Lower lobe of right lung (tissue), 2 donors: ENCODE results near the gene ANP32B. TPM values are rescaled to one million over a fixed set of nuclear protein-coding genes. Genes with fewer than 3 reads are reported as not detected.

Experiments
- ATAC-seq, 2 donors: fragments of 200-7000 bp; cut with Tn5 transposase; one replicate each; pipeline ENCODE4 v1.9.1; 2020 to 2022; ENCODE audit warnings: mild to moderate bottlenecking in 2 of 2, moderate library complexity in 2 of 2
- DNase-seq: peaks from one replicate; pipeline ENCODE4 v3.0.0-alpha.2; 2020
- H3K27ac ChIP-seq: fragments of 200-600 bp; one replicate; pipeline ENCODE4 v1.8.0; 2022
- H3K27me3 ChIP-seq: fragments of 200-600 bp; one replicate; pipeline ENCODE4 v1.8.0; 2022; ENCODE audit warnings: low read depth
- H3K36me3 ChIP-seq: fragments of 200-600 bp; one replicate; pipeline ENCODE4 v1.8.0; 2022; ENCODE audit warnings: mild to moderate bottlenecking
- H3K4me1 ChIP-seq: fragments of 200-600 bp; one replicate; pipeline ENCODE4 v1.8.0; 2022
- H3K4me3 ChIP-seq: fragments of 200-600 bp; one replicate; pipeline ENCODE4 v1.8.0; 2022; ENCODE audit warnings: mild to moderate bottlenecking
- H3K9me3 ChIP-seq: fragments of 200-600 bp; one replicate; pipeline ENCODE4 v1.8.0; 2022
- CTCF ChIP-seq: fragments of 200-600 bp; IDR thresholded peaks from one replicate; pipeline ENCODE4 v1.8.0; 2022; ENCODE audit warnings: antibody characterized with exemption, mild to moderate bottlenecking
- intact Hi-C: fragments of 100-400 bp; cut with DNase I; formaldehyde crosslinking; loops from one replicate; pipeline ENCODE4 v1.11.0; 2022
- total RNA-seq: library from RNA; stranded (reverse); fragmentation: NEBNext Ultra II Directional; extraction: Animal tissue kit (Norgen Biotek cat#: 25700); gene quantifications from one replicate; pipeline ENCODE4 v1.2.1, GENCODE V29; 2021
- donor health status: DM: no; HTN: yes; CAD: no; lungs with severe emphysema.

The ANP32B gene
- total RNA-seq, 1 donor from 2014 or later = 120 TPM

GRCh38 chr9:98031169-98031568 is 48.0 kb downstream of the ANP32B start:
- Histone ChIP-seq H3K4me1 (no peaks in the 10 kb centered on the region), H3K4me3 (no peak overlapping the region), H3K27me3 (no peaks in the 10 kb centered on the region), H3K36me3 (no peaks in the 10 kb centered on the region), H3K9me3 (no peaks in the 10 kb centered on the region), H3K27ac (no peak overlapping the region)
- DNase-seq (no peak), ATAC-seq (no peak)
- intact Hi-C loops = loop anchor here (10.0 kb wide), 1 partner anchor 106 kb away; the partner anchor contains the start of gene TRMO
- TF ChIP-seq CTCF = no peak

- DNase-seq (no peak), ATAC-seq (no peak)
- H3K27ac ChIP-seq = no peak overlapping the region
- no peaks in the 10 kb centered on the region for H3K36me3 ChIP-seq
- peaks cover 2% of the 10 kb centered on the region for H3K4me1 ChIP-seq
- H3K9me3 ChIP-seq = no peaks in the 10 kb centered on the region
- intact Hi-C loops = loop anchor here (10.0 kb wide), 1 partner anchor 107 kb away; the partner anchor contains the start of gene TRMO
- no peak for TF ChIP-seq CTCF
- no peaks in the 10 kb centered on the region for H3K27me3 ChIP-seq
- no peak overlapping the region for H3K4me3 ChIP-seq
These were observed 48.8 kb downstream of the ANP32B start for GRCh38 chr9:98031935-98032334.

- no peaks in the 10 kb centered on the region for H3K27me3 ChIP-seq
- H3K36me3 ChIP-seq = no peaks in the 10 kb centered on the region
- no peak overlapping the region for H3K27ac ChIP-seq
- DNase-seq (peak; percentile 84), ATAC-seq (peak; percentile 90 to 94)
- H3K4me3 ChIP-seq = no peak overlapping the region
- intact Hi-C loops = loop anchor here (10.0 kb wide), 1 partner anchor 110 kb away; the partner anchor contains the start of gene TRMO
- peak; percentile 86 for TF ChIP-seq CTCF
- H3K4me1 ChIP-seq = peaks cover 13% of the 10 kb centered on the region
- no peaks in the 10 kb centered on the region for H3K9me3 ChIP-seq
These were observed 51.7 kb downstream of the ANP32B start for GRCh38 chr9:98034593-98035546.

- intact Hi-C loops = loop anchor here (10.0 kb wide), 1 partner anchor 113 kb away; the partner anchor contains the start of gene TRMO
- TF ChIP-seq CTCF = no peak
- no peaks in the 10 kb centered on the region for H3K36me3 ChIP-seq
- H3K27ac ChIP-seq = peak overlapping the region; percentile 25
- peaks cover 13% of the 10 kb centered on the region for H3K4me1 ChIP-seq
- H3K27me3 ChIP-seq = no peaks in the 10 kb centered on the region
- H3K4me3 ChIP-seq = no peak overlapping the region
- DNase-seq = peak; percentile 56
- peak; percentile 68 to 81 for ATAC-seq
- no peaks in the 10 kb centered on the region for H3K9me3 ChIP-seq
These were observed 54.2 kb downstream of the ANP32B start for GRCh38 chr9:98037357-98037756.

GRCh38 chr9:98038958-98039357 is 55.8 kb downstream of the ANP32B start:
- intact Hi-C loops = loop anchor here (10.0 kb wide), 1 partner anchor 114 kb away; the partner anchor contains the start of gene TRMO

More at GRCh38 chr9:98038958-98039357, 55.8 kb downstream of the ANP32B start:
- Histone ChIP-seq H3K27me3 (no peaks in the 10 kb centered on the region), H3K36me3 (no peaks in the 10 kb centered on the region), H3K4me1 (peaks cover 13% of the 10 kb centered on the region), H3K9me3 (no peaks in the 10 kb centered on the region), H3K4me3 (no peak overlapping the region), H3K27ac (no peak overlapping the region)
- no peak for TF ChIP-seq CTCF
- no peak for DNase-seq
- no peak for ATAC-seq
